Breast epithelium (tissue), 4 donors: Measurements from ENCODE around the gene SNHG17. TPM values are rescaled to one million over a fixed set of nuclear protein-coding genes. Genes with fewer than 3 reads are reported as not detected.
"Not testable (repeated sequence)": the region's sequence is repeated elsewhere in the genome, so short reads cannot be mapped to it uniquely, and the experiment has no call there.

Source experiments
- DNase-seq, 2 donors: peaks; one replicate each; pipeline ENCODE4 v3.0.0-alpha.2; 2019; ENCODE audit warnings: low spot score in 2 of 2
- H3K27ac ChIP-seq, 2 donors: fragments of 200-600 bp; sonication (generic) in 1 of 2; one replicate each; pipeline ENCODE4 v1.5.1; 2016 to 2019; ENCODE audit warnings: mild to moderate bottlenecking in 1 of 2
- H3K27me3 ChIP-seq, 2 donors: fragments of 200-600 bp; sonication (generic) in 1 of 2; one replicate each; pipeline versions ENCODE4 v1.5.1 to v1.6.0; 2017 to 2019; ENCODE audit warnings: control low read depth in 1 of 2, mild to moderate bottlenecking in 1 of 2
- H3K36me3 ChIP-seq: fragments of 200-600 bp; one replicate; pipeline ENCODE4 v1.5.1; 2019
- H3K4me1 ChIP-seq, 2 donors: fragments of 200-600 bp; sonication (generic); one replicate each; pipeline ENCODE4 v1.5.1; 2016 to 2019; ENCODE audit warnings: control low read depth in 1 of 2
- H3K4me3 ChIP-seq, 3 donors: fragments of 200-600 bp; sonication (generic); 1 replicate in 2 of 3; 2 replicates in 1 of 3; pipeline ENCODE4 v1.5.1; 2016 to 2019; ENCODE audit warnings: mild to moderate bottlenecking in 3 of 3, moderate library complexity in 2 of 3
- H3K9me3 ChIP-seq, 2 donors: fragments of 200-600 bp; sonication (generic) in 1 of 2; one replicate each; pipeline ENCODE4 v1.5.1; 2016 to 2019; ENCODE audit warnings: control low read depth in 1 of 2
- CTCF ChIP-seq, 3 donors: fragments of 450-650 bp; IDR thresholded peaks; one replicate each; pipeline ENCODE4 v1.5.1; 2016 to 2017; ENCODE audit warnings: antibody characterized with exemption in 3 of 3, mild to moderate bottlenecking in 3 of 3, moderate library complexity in 3 of 3
- POLR2A ChIP-seq: fragments of 450-650 bp; IDR thresholded peaks from one replicate; pipeline ENCODE4 v1.6.1; 2016; ENCODE audit warnings: antibody characterized with exemption, mild to moderate bottlenecking, moderate library complexity
- POLR2AphosphoS5 ChIP-seq, 3 donors: sonication (generic); formaldehyde crosslinking; IDR thresholded peaks; one replicate each; pipeline ENCODE4 v1.6.1; 2017; ENCODE audit warnings: antibody characterized with exemption in 3 of 3
- intact Hi-C: fragments of 100-400 bp; cut with DNase I; formaldehyde crosslinking; loops from one replicate; pipeline ENCODE4 v1.15.1; 2023; ENCODE audit warnings: low total_unique reads
- total RNA-seq, 3 donors: library from RNA; depleted of rRNA; stranded (reverse); fragments of >200 nt; gene quantifications; one replicate each; pipeline ENCODE4 v1.1.0, GENCODE V29; 2016

The SNHG17 gene
- total RNA-seq, 3 donors from 2014 or later, result 14.2 to 25.2 (median 24.6) TPM

- H3K4me1 ChIP-seq, result no peaks in the 10 kb centered on the region
- intact Hi-C loops, result no loop called here
- no peaks in the 10 kb centered on the region for H3K27me3 ChIP-seq
- no peak overlapping the region for H3K27ac ChIP-seq
- no peak for TF ChIP-seq CTCF (IDR thresholded peaks at IDR 0.05)
- TF ChIP-seq POLR2AphosphoS5 (IDR thresholded peaks at IDR 0.05), result no peak
- TF ChIP-seq POLR2A, result no peak
- DNase-seq, result no peak
- H3K4me3 ChIP-seq, result no peak overlapping the region
- H3K9me3 ChIP-seq, result no peaks in the 10 kb centered on the region
- H3K36me3 ChIP-seq, result no peaks in the 10 kb centered on the region
Measured at GRCh38 chr20:38406476-38406875, 28.7 kb downstream of the SNHG17 start.

- TF ChIP-seq POLR2A (no peak), CTCF (IDR thresholded peaks at IDR 0.05) (no peak), POLR2AphosphoS5 (IDR thresholded peaks at IDR 0.05) (no peak)
- no peak for DNase-seq
- intact Hi-C loops, result no loop called here
- H3K27me3 ChIP-seq, result no peaks in the 10 kb centered on the region
- H3K27ac ChIP-seq, result no peak overlapping the region
- H3K36me3 ChIP-seq, result no peaks in the 10 kb centered on the region
- no peak overlapping the region for H3K4me3 ChIP-seq
- no peaks in the 10 kb centered on the region for H3K9me3 ChIP-seq
- no peaks in the 10 kb centered on the region for H3K4me1 ChIP-seq
Measured at GRCh38 chr20:38405132-38405531, 30.0 kb downstream of the SNHG17 start.

- no peak for DNase-seq
- no peaks in the 10 kb centered on the region for H3K4me1 ChIP-seq
- no peak overlapping the region for H3K4me3 ChIP-seq
- H3K9me3 ChIP-seq, result no peaks in the 10 kb centered on the region
- H3K36me3 ChIP-seq, result no peaks in the 10 kb centered on the region
- TF ChIP-seq CTCF (IDR thresholded peaks at IDR 0.05) (no peak), POLR2A (no peak), POLR2AphosphoS5 (IDR thresholded peaks at IDR 0.05) (no peak)
- no peaks in the 10 kb centered on the region for H3K27me3 ChIP-seq
- intact Hi-C loops, result no loop called here
- no peak overlapping the region for H3K27ac ChIP-seq
Measured at GRCh38 chr20:38404016-38404415, 31.1 kb downstream of the SNHG17 start.

- Histone ChIP-seq H3K9me3 (no peaks in the 10 kb centered on the region), H3K4me1 (no peaks in the 10 kb centered on the region), H3K36me3 (no peaks in the 10 kb centered on the region), H3K4me3 (no peak overlapping the region), H3K27ac (no peak overlapping the region), H3K27me3 (no peaks in the 10 kb centered on the region)
- no peak for TF ChIP-seq POLR2A
- TF ChIP-seq CTCF (IDR thresholded peaks at IDR 0.05), result no peak
- no peak for TF ChIP-seq POLR2AphosphoS5 (IDR thresholded peaks at IDR 0.05)
- intact Hi-C loops, result no loop called here
- no peak for DNase-seq
Measured at GRCh38 chr20:38402816-38403215, 32.3 kb downstream of the SNHG17 start.

- no peak for TF ChIP-seq CTCF (IDR thresholded peaks at IDR 0.05)
- TF ChIP-seq POLR2A, result no peak
- no peak for TF ChIP-seq POLR2AphosphoS5 (IDR thresholded peaks at IDR 0.05)
- Histone ChIP-seq H3K4me1 (no peaks in the 10 kb centered on the region), H3K27ac (no peak overlapping the region), H3K36me3 (no peaks in the 10 kb centered on the region), H3K4me3 (no peak overlapping the region), H3K9me3 (no peaks in the 10 kb centered on the region), H3K27me3 (no peaks in the 10 kb centered on the region)
- no peak for DNase-seq
- intact Hi-C loops, result no loop called here
Measured at GRCh38 chr20:38402089-38402488, 33.0 kb downstream of the SNHG17 start.

GRCh38 chr20:38395751-38396395 is 39.3 kb downstream of the SNHG17 start:
- H3K36me3 ChIP-seq, H3K4me1 ChIP-seq, H3K27ac ChIP-seq, H3K27me3 ChIP-seq, DNase-seq, H3K9me3 ChIP-seq, intact Hi-C loops, H3K4me3 ChIP-seq: not testable (repeated sequence)
